Measurements from ENCODE around the gene RETREG3.
A peak's percentile ranks its signal among the peaks of the same experiment; 100 is the strongest.
"Not testable (repeated sequence)": the region's sequence is repeated elsewhere in the genome, so short reads cannot be mapped to it uniquely, and the experiment has no call there.

RETREG3 gene

GRCh38 chr17:42554250-42555121 lies 54.7 kb downstream of the RETREG3 start:
- peak; percentile 14; the same call in 1 of the 2 replicates for TF ChIP-seq CTCF (IDR thresholded peaks at IDR 0.05; ENCODE audit: control insufficient read depth, extremely low read depth, insufficient read depth)
- DNase-seq (ENCODE audit: low read depth): no peak
- peak overlapping the region; percentile 87 for H3K4me3 ChIP-seq (ENCODE audit: low read depth, low read length)

- peak overlapping the region; percentile 87 for H3K4me3 ChIP-seq (ENCODE audit: low read depth, low read length)
- peak; percentile 68 for TF ChIP-seq CTCF (IDR thresholded peaks at IDR 0.05; ENCODE audit: control insufficient read depth, extremely low read depth, insufficient read depth)
- no peak for DNase-seq (ENCODE audit: low read depth)
Observed at GRCh38 chr17:42553866-42554249, 55.3 kb downstream of the RETREG3 start.

- H3K4me3 ChIP-seq (ENCODE audit: low read depth, low read length): peak overlapping the region; percentile 87
- DNase-seq (ENCODE audit: low read depth): no peak
- no peak for TF ChIP-seq CTCF (IDR thresholded peaks at IDR 0.05; ENCODE audit: control insufficient read depth, extremely low read depth, insufficient read depth)
Observed at GRCh38 chr17:42553161-42553818, 55.9 kb downstream of the RETREG3 start.

GRCh38 chr17:42552736-42553135 lies 56.4 kb downstream of the RETREG3 start, which contains the start of gene HSD17B1:
HSD17B1 (plus strand) TSS chr17:42552923; CDS start chr17:42552934, 11 bp downstream.
- not testable (repeated sequence) for DNase-seq (ENCODE audit: low read depth)
- peak within 1 kb of the TSS; percentile 87 for H3K4me3 ChIP-seq (ENCODE audit: low read depth, low read length)

- no peak for TF ChIP-seq CTCF (IDR thresholded peaks at IDR 0.05; ENCODE audit: control insufficient read depth, extremely low read depth, insufficient read depth)
- no peak for DNase-seq (ENCODE audit: low read depth)
- no peak overlapping the region for H3K4me3 ChIP-seq (ENCODE audit: low read depth, low read length)
Observed at GRCh38 chr17:42548993-42549755, 60.0 kb downstream of the RETREG3 start.

GRCh38 chr17:42548070-42548837 lies 60.9 kb downstream of the RETREG3 start:
- TF ChIP-seq CTCF (IDR thresholded peaks at IDR 0.05; ENCODE audit: control insufficient read depth, extremely low read depth, insufficient read depth): no peak
- DNase-seq (ENCODE audit: low read depth): no peak
- no peak overlapping the region for H3K4me3 ChIP-seq (ENCODE audit: low read depth, low read length)

Data from LNCaP clone FGC (cell line).